Measurements from ENCODE around the gene SWI5.

The SWI5 gene

GRCh38 chr9:128309551-128309950 is 33.5 kb downstream of the SWI5 start:
- in situ Hi-C loops (cut with MboI; ENCODE audit: low sequenced_read_pairs) = no loop called here

GRCh38 chr9:128310461-128310860 is 34.4 kb downstream of the SWI5 start:
- in situ Hi-C loops (cut with MboI; ENCODE audit: low sequenced_read_pairs) = no loop called here

- in situ Hi-C loops (cut with MboI; ENCODE audit: low sequenced_read_pairs) = no loop called here
Observed at GRCh38 chr9:128314697-128315096, 38.6 kb downstream of the SWI5 start.

- in situ Hi-C loops (cut with MboI; ENCODE audit: low sequenced_read_pairs) = no loop called here
Observed at GRCh38 chr9:128316421-128316820, 40.3 kb downstream of the SWI5 start.

- in situ Hi-C loops (cut with MboI; ENCODE audit: low sequenced_read_pairs) = no loop called here
Observed at GRCh38 chr9:128317629-128318028, 41.6 kb downstream of the SWI5 start.

GRCh38 chr9:128321343-128321742 is 45.3 kb downstream of the SWI5 start:
- in situ Hi-C loops (cut with MboI; ENCODE audit: low sequenced_read_pairs) = no loop called here

GRCh38 chr9:128321879-128322403 is 45.9 kb downstream of the SWI5 start:
- in situ Hi-C loops (cut with MboI; ENCODE audit: low sequenced_read_pairs) = no loop called here

- in situ Hi-C loops (cut with MboI; ENCODE audit: low sequenced_read_pairs) = no loop called here
Observed at GRCh38 chr9:128322404-128323211, 46.5 kb downstream of the SWI5 start, which contains the start of the genes COQ4 and TRUB2. COQ4 (plus strand) TSS chr9:128322839; CDS start chr9:128322859, 20 bp downstream. TRUB2 (minus strand) TSS chr9:128322447; CDS start chr9:128322408, 39 bp downstream.

GRCh38 chr9:128323212-128323730 is 47.2 kb downstream of the SWI5 start:
- in situ Hi-C loops (cut with MboI; ENCODE audit: low sequenced_read_pairs) = no loop called here

- in situ Hi-C loops (cut with MboI; ENCODE audit: low sequenced_read_pairs) = no loop called here
Observed at GRCh38 chr9:128323791-128324190, 47.7 kb downstream of the SWI5 start.

- in situ Hi-C loops (cut with MboI; ENCODE audit: low sequenced_read_pairs) = no loop called here
Observed at GRCh38 chr9:128324401-128324800, 48.3 kb downstream of the SWI5 start.

- in situ Hi-C loops (cut with MboI; ENCODE audit: low sequenced_read_pairs) = no loop called here
Observed at GRCh38 chr9:128325629-128326028, 49.6 kb downstream of the SWI5 start.

- in situ Hi-C loops (cut with MboI; ENCODE audit: low sequenced_read_pairs) = no loop called here
Observed at GRCh38 chr9:128333451-128333869, 57.4 kb downstream of the SWI5 start.

- in situ Hi-C loops (cut with MboI; ENCODE audit: low sequenced_read_pairs) = no loop called here
Observed at GRCh38 chr9:128335161-128335560, 59.1 kb downstream of the SWI5 start.

GRCh38 chr9:128335914-128336313 is 59.8 kb downstream of the SWI5 start:
- in situ Hi-C loops (cut with MboI; ENCODE audit: low sequenced_read_pairs) = no loop called here

GRCh38 chr9:128337936-128338335 is 61.9 kb downstream of the SWI5 start:
- in situ Hi-C loops (cut with MboI; ENCODE audit: low sequenced_read_pairs) = no loop called here

Measured in hTERT RPE-1 (cell line).